Tibial nerve (tissue), 4 donors: ENCODE data around the gene PSMG4.

Source experiments
- EP300 ChIP-seq, 2 donors: sonication (generic); formaldehyde crosslinking; IDR thresholded peaks; one replicate each; pipeline ENCODE4 v1.6.1; 2017; ENCODE audit warnings: antibody characterized with exemption in 2 of 2, mild to moderate bottlenecking in 1 of 2
- POLR2A ChIP-seq, 2 donors: fragments of 450-650 bp; IDR thresholded peaks; one replicate each; pipeline ENCODE4 v1.6.1; 2017; ENCODE audit warnings: antibody characterized with exemption in 2 of 2, mild to moderate bottlenecking in 2 of 2, moderate library complexity in 2 of 2
- TF ChIP-seq, protein P1 (sequence below), 5 experiments: fragments of 200-600 bp in 3 of 5; fragments of 450-650 bp in 2 of 5; sonication (generic) in 3 of 5; IDR thresholded peaks; one replicate each; pipeline ENCODE4 v1.5.1; 2016 to 2019; ENCODE audit warnings: antibody characterized with exemption in 5 of 5, mild to moderate bottlenecking in 3 of 5, moderate library complexity in 2 of 5

DNA sequence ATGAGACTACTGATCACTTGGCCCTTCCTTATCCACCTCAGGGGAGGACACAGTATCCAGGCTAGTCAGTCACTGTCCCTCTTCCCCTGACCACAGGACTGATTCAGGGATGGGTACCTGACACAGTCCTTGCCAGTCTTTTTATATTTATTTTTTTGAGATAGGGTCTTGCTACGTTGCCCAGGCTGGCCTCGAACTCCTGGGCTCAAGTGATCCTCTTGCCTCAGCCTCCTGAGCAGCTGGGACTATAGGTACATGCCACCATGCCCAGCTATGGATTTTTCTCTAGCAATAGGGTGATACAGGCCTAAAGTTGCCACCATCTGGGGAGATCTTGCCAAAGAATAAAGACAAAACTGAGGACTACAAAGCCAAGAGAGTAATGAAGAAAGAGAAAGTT lies 41.5 kb upstream of the PSMG4 start:
- TF ChIP-seq POLR2A (IDR thresholded peaks at IDR 0.05), result no peak
- TF ChIP-seq, protein P1, sequence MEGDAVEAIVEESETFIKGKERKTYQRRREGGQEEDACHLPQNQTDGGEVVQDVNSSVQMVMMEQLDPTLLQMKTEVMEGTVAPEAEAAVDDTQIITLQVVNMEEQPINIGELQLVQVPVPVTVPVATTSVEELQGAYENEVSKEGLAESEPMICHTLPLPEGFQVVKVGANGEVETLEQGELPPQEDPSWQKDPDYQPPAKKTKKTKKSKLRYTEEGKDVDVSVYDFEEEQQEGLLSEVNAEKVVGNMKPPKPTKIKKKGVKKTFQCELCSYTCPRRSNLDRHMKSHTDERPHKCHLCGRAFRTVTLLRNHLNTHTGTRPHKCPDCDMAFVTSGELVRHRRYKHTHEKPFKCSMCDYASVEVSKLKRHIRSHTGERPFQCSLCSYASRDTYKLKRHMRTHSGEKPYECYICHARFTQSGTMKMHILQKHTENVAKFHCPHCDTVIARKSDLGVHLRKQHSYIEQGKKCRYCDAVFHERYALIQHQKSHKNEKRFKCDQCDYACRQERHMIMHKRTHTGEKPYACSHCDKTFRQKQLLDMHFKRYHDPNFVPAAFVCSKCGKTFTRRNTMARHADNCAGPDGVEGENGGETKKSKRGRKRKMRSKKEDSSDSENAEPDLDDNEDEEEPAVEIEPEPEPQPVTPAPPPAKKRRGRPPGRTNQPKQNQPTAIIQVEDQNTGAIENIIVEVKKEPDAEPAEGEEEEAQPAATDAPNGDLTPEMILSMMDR (IDR thresholded peaks at IDR 0.05), result no peak
- no peak for TF ChIP-seq EP300 (IDR thresholded peaks at IDR 0.05)
